ENCODE results near the gene OR2W3.
"Not testable (repeated sequence)": the region's sequence is repeated elsewhere in the genome, so short reads cannot be mapped to it uniquely, and the experiment has no call there.

OR2W3 gene

GRCh38 chr1:247923941-247924340 is 28.6 kb downstream of the OR2W3 start:
- no peak for DNase-seq

- DNase-seq, result no peak
Measured at GRCh38 chr1:247924868-247925267, 29.5 kb downstream of the OR2W3 start, which contains the start of gene OR2AJ1. OR2AJ1 (plus strand) TSS chr1:247924889; CDS start chr1:247933769, 8,880 bp downstream.

GRCh38 chr1:247933989-247934388 is 38.6 kb downstream of the OR2W3 start:
- DNase-seq, result no peak

- DNase-seq, result no peak
Measured at GRCh38 chr1:247935781-247936180, 40.4 kb downstream of the OR2W3 start.

- DNase-seq, result no peak
Measured at GRCh38 chr1:247936415-247936814, 41.0 kb downstream of the OR2W3 start.

GRCh38 chr1:247936965-247937734 is 41.8 kb downstream of the OR2W3 start:
- not testable (repeated sequence) for DNase-seq

- no peak for DNase-seq
Measured at GRCh38 chr1:247942624-247943023, 47.2 kb downstream of the OR2W3 start.
